Measurements from ENCODE around the gene RGS18. TPM values are rescaled to one million over a fixed set of nuclear protein-coding genes. Genes with fewer than 3 reads are reported as not detected.

Gene RGS18
- total and polyA plus RNA-seq, 2 of the 13 experiments (the other 11 are each of a cell fraction or from before 2014, with no cell fraction given): not detected

GRCh38 chr1:192131914-192132313 is 26.3 kb upstream of the RGS18 start:
- no peaks in the 10 kb centered on the region for H3K9me3 ChIP-seq (ENCODE audit: low read length)
- H3K36me3 ChIP-seq (replicated peaks in 1 of 2; ENCODE audit: control insufficient read depth in 1 of 2, insufficient read depth in 2 of 2, low read length in 2 of 2): no peaks in the 10 kb centered on the region
- H3K9ac ChIP-seq (ENCODE audit: insufficient read depth, low read depth, low read length): no peak overlapping the region
- H3K27ac ChIP-seq (ENCODE audit: extremely low read length, insufficient read depth, low read length): no peak overlapping the region
- no peaks in the 10 kb centered on the region for H3K27me3 ChIP-seq (ENCODE audit: control insufficient read depth in 1 of 2, insufficient read depth in 2 of 2, low read length in 2 of 2)
- 4% methylated on average over 4 of the region's 4 CpGs for WGBS (ENCODE audit: low lambda C conversion rate)
- intact Hi-C loops (cut with micrococcal nuclease; ENCODE audit: unreplicated experiment): no loop called here
- ChIA-PET POLR2A (no interaction called here), CTCF (ENCODE audit: low intra/inter-chr PET ratio, low total read pairs) (no interaction called here)
- TF ChIP-seq MATR3 (CRISPR knock-in tag; IDR thresholded peaks at IDR 0.05) (no peak), ZNF235 (CRISPR knock-in tag; IDR thresholded peaks at IDR 0.05; ENCODE audit: borderline replicate concordance) (no peak), KLF15 (CRISPR knock-in tag; IDR thresholded peaks at IDR 0.05; ENCODE audit: borderline replicate concordance) (no peak), ZNF331 (CRISPR knock-in tag; IDR thresholded peaks at IDR 0.05) (no peak), NFE2 (CRISPR knock-in tag; IDR thresholded peaks at IDR 0.05) (no peak), POLR2A (IDR thresholded peaks at IDR 0.05; ENCODE audit: insufficient read depth in 1 of 2, low read depth in 2 of 2, low read length in 2 of 2) (no peak), HNRNPK (IDR thresholded peaks at IDR 0.05; ENCODE audit: low read depth, low read length, poor library complexity, severe bottlenecking) (no peak), FOXC1 (CRISPR knock-in tag; IDR thresholded peaks at IDR 0.05; ENCODE audit: borderline replicate concordance) (no peak), ZBTB21 (CRISPR knock-in tag; IDR thresholded peaks at IDR 0.05) (no peak)
- DNase-seq (ENCODE audit: low spot score) (no peak), ATAC-seq (no peak), FAIRE-seq (no peak)
- no peak overlapping the region for H2AFZ ChIP-seq (ENCODE audit: low read length)
- BruUV-seq (replicated peaks): no TSS peak
- H3K4me1 ChIP-seq (ENCODE audit: insufficient read depth, low read length): no peaks in the 10 kb centered on the region
- no peaks in the 10 kb centered on the region for H3K79me2 ChIP-seq (ENCODE audit: insufficient read depth, low read length)
- no peaks in the 10 kb centered on the region for H4K20me1 ChIP-seq (ENCODE audit: insufficient read depth, low read length)
- in situ Hi-C loops (cut with HindIII; ENCODE audit: extremely low pct_ligation_motif_present, low pct_unique_long_range_greater_than_20kb): no loop called here
- no peak overlapping the region for H3K4me2 ChIP-seq (ENCODE audit: low read depth, low read length)
- no peak overlapping the region for H3K4me3 ChIP-seq (replicated peaks in 1 of 3; ENCODE audit: insufficient read depth in 1 of 3, low read depth in 2 of 3, low read length in 3 of 3)

- H2AFZ ChIP-seq (ENCODE audit: low read length): no peak overlapping the region
- 46% methylated on average over 1 of the region's 1 CpG for WGBS (ENCODE audit: low lambda C conversion rate)
- DNase-seq (ENCODE audit: low spot score) (no peak), FAIRE-seq (no peak), ATAC-seq (no peak)
- no peaks in the 10 kb centered on the region for H3K79me2 ChIP-seq (ENCODE audit: insufficient read depth, low read length)
- no peaks in the 10 kb centered on the region for H3K36me3 ChIP-seq (replicated peaks in 1 of 2; ENCODE audit: control insufficient read depth in 1 of 2, insufficient read depth in 2 of 2, low read length in 2 of 2)
- H3K9me3 ChIP-seq (ENCODE audit: low read length): no peaks in the 10 kb centered on the region
- H4K20me1 ChIP-seq (ENCODE audit: insufficient read depth, low read length): no peaks in the 10 kb centered on the region
- in situ Hi-C loops (cut with HindIII; ENCODE audit: extremely low pct_ligation_motif_present, low pct_unique_long_range_greater_than_20kb) (no loop called here), intact Hi-C loops (cut with micrococcal nuclease; ENCODE audit: unreplicated experiment) (no loop called here)
- BruUV-seq (replicated peaks): no TSS peak
- POLR2A ChIA-PET: no interaction called here
- CTCF ChIA-PET (ENCODE audit: low intra/inter-chr PET ratio, low total read pairs): no interaction called here
- no peaks in the 10 kb centered on the region for H3K27me3 ChIP-seq (ENCODE audit: control insufficient read depth in 1 of 2, insufficient read depth in 2 of 2, low read length in 2 of 2)
- H3K9ac ChIP-seq (ENCODE audit: insufficient read depth, low read depth, low read length): no peak overlapping the region
- no peaks in the 10 kb centered on the region for H3K4me1 ChIP-seq (ENCODE audit: insufficient read depth, low read length)
- H3K4me2 ChIP-seq (ENCODE audit: low read depth, low read length): no peak overlapping the region
- no peak overlapping the region for H3K27ac ChIP-seq (ENCODE audit: extremely low read length, insufficient read depth, low read length)
- no peak overlapping the region for H3K4me3 ChIP-seq (replicated peaks in 1 of 3; ENCODE audit: insufficient read depth in 1 of 3, low read depth in 2 of 3, low read length in 3 of 3)
- no peak for TF ChIP-seq PLSCR1 (CRISPR knock-in tag; IDR thresholded peaks at IDR 0.05; ENCODE audit: borderline replicate concordance)
- TF ChIP-seq TP53 (CRISPR knock-in tag; conservative IDR thresholded peaks at IDR 0.05): no peak
- TF ChIP-seq ZBTB8A (CRISPR knock-in tag; IDR thresholded peaks at IDR 0.05; ENCODE audit: borderline replicate concordance, low read depth): no peak
- TF ChIP-seq ZSCAN29 (CRISPR knock-in tag; conservative IDR thresholded peaks at IDR 0.05): no peak
- no peak for TF ChIP-seq ZSCAN12 (CRISPR knock-in tag; IDR thresholded peaks at IDR 0.05)
- TF ChIP-seq ZNF33A (CRISPR knock-in tag; IDR thresholded peaks at IDR 0.05; ENCODE audit: borderline replicate concordance): no peak
- TF ChIP-seq HOXA5 (CRISPR knock-in tag; IDR thresholded peaks at IDR 0.05): no peak
- no peak for TF ChIP-seq MED1 (CRISPR knock-in tag; IDR thresholded peaks at IDR 0.05)
- TF ChIP-seq ZNF598 (CRISPR knock-in tag; IDR thresholded peaks at IDR 0.05; ENCODE audit: borderline replicate concordance): no peak
- TF ChIP-seq ZNF772 (CRISPR knock-in tag; IDR thresholded peaks at IDR 0.05): no peak
- no peak for TF ChIP-seq U2AF2 (IDR thresholded peaks at IDR 0.05; ENCODE audit: low read depth, low read length)
- TF ChIP-seq ZNF652 (CRISPR knock-in tag; IDR thresholded peaks at IDR 0.05; ENCODE audit: borderline replicate concordance, low read depth): no peak
- no peak for TF ChIP-seq RBM39 (IDR thresholded peaks at IDR 0.05; ENCODE audit: low read depth, low read length, poor library complexity, severe bottlenecking)
Measured at GRCh38 chr1:192133350-192133926, 24.8 kb upstream of the RGS18 start.
